Gastroesophageal sphincter (tissue), 3 donors: ENCODE data around the gene SF3A2.

Source experiments
- EP300 ChIP-seq: sonication (generic); formaldehyde crosslinking; IDR thresholded peaks from one replicate; pipeline ENCODE4 v1.6.1; 2017; ENCODE audit warnings: antibody characterized with exemption, mild to moderate bottlenecking
- TF ChIP-seq, protein P1 (sequence below), 4 experiments: fragments of 200-600 bp in 2 of 4; fragments of 450-650 bp in 2 of 4; sonication (generic) in 1 of 4; IDR thresholded peaks; one replicate each; pipeline ENCODE4 v1.5.1; 2017 to 2019; ENCODE audit warnings: antibody characterized with exemption in 4 of 4, mild to moderate bottlenecking in 2 of 4, moderate library complexity in 2 of 4

DNA sequence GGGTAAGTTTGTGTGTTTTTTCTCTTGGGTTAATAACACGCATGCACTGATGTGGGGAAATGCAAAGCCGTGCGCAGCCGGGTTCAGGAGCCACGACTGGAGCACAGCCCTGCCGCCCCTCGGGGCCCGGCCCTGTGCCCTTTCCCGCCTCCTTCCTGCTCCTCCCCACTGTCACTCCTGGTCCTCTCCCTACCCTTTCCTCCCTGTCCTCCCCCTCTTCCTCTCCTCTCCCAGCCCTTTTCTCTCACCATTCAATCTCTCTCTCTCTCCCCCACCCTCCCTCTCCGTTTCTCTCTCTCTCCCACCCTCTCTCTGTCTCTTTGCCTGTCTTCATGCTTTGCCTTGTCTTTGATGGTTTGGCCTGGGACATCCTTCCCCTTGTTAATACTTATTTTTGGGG is 27.6 kb upstream of the SF3A2 start:
- TF ChIP-seq, protein P1, sequence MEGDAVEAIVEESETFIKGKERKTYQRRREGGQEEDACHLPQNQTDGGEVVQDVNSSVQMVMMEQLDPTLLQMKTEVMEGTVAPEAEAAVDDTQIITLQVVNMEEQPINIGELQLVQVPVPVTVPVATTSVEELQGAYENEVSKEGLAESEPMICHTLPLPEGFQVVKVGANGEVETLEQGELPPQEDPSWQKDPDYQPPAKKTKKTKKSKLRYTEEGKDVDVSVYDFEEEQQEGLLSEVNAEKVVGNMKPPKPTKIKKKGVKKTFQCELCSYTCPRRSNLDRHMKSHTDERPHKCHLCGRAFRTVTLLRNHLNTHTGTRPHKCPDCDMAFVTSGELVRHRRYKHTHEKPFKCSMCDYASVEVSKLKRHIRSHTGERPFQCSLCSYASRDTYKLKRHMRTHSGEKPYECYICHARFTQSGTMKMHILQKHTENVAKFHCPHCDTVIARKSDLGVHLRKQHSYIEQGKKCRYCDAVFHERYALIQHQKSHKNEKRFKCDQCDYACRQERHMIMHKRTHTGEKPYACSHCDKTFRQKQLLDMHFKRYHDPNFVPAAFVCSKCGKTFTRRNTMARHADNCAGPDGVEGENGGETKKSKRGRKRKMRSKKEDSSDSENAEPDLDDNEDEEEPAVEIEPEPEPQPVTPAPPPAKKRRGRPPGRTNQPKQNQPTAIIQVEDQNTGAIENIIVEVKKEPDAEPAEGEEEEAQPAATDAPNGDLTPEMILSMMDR (IDR thresholded peaks at IDR 0.05), result no peak
- no peak for TF ChIP-seq EP300
